RKO (cell line): Measurements from ENCODE around the gene CCDC187.

ENCODE experiments used
- DNase-seq: peaks from one replicate; pipeline ENCODE4 v3.0.0-alpha.2; 2016; ENCODE audit warnings: low spot score

The CCDC187 gene

DNA sequence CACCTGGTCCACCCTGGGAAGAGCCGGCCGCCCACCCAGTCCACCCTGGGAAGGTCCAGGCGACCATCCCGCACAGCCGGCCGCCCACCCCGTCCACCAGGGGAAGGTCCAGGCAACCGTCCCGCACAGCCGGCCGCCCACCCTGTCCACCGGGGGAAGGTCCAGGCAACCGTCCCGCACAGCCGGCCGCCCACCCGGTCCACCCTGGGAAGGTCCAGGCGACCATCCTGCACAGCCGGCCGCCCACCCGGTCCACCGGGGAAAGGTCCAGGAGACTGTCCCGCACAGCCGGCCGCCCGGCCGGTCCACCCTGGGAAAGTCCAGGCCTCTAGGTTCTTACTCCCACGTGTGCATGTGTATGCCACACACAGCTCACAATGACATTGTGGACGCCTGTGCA, 51.6 kb downstream of the CCDC187 start:
- DNase-seq, result no peak

DNA sequence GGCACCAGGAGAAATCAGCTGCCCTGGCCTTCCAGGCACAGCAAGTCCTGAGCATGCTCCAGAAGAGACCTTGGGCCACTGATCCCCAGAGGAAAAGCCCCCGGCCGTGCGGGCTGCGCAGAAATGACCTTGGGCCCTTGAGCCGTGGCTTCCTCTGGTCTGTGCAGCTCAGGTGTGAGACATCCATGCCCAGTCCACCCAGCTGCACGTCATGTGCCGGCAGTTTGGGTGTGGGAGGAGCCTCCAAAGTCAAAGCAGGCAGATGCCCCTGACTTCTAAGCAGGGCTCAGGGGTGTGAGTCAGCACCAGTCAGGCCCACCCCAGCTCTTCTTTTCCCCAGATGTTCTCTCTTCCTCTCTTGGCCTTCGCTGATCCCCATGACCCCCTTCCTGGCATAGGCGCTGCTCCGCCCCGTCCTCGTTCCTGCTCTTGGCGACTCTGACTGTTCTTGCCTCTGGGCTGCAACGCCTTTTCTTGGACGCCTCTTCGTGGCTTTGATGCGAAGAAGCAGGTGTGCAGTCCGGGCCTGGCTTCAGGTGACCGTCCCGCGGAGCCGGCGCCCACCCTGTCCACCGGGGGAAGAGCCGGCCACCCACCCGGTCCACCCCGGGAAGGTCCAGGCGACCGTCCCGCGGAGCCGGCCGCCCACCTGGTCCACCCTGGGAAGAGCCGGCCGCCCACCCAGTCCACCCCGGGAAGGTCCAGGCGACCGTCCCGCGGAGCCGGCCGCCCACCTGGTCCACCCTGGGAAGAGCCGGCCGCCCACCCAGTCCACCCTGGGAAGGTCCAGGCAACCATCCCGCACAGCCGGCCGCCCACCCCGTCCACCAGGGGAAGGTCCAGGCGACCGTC, 52.4 kb downstream of the CCDC187 start:
- DNase-seq, result no peak

DNA sequence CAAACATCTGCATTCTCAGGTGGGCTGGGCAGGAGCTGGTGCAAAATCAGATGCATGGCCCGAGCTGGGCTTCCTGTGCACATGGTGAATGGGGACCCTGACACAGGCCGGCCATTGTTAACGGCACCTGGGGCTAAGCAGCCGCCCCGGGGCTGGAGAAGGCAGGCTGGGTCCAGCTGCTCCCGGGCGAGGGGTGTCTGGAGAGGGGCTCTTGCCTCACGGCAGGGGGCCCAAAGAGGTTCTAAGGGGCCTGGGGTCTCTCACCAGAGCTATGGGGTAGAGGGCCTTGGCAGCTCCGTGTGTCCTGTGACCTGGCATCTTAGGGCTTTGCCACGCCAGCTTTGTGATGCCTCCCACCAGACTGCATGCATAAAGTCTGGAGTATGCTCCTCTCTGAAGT, 53.2 kb downstream of the CCDC187 start:
- no peak for DNase-seq

- DNase-seq, result no peak
These were observed 53.9 kb downstream of the CCDC187 start for GRCh38 chr9:136249877-136250559.

GRCh38 chr9:136248951-136249876, 54.7 kb downstream of the CCDC187 start:
- no peak for DNase-seq

DNA sequence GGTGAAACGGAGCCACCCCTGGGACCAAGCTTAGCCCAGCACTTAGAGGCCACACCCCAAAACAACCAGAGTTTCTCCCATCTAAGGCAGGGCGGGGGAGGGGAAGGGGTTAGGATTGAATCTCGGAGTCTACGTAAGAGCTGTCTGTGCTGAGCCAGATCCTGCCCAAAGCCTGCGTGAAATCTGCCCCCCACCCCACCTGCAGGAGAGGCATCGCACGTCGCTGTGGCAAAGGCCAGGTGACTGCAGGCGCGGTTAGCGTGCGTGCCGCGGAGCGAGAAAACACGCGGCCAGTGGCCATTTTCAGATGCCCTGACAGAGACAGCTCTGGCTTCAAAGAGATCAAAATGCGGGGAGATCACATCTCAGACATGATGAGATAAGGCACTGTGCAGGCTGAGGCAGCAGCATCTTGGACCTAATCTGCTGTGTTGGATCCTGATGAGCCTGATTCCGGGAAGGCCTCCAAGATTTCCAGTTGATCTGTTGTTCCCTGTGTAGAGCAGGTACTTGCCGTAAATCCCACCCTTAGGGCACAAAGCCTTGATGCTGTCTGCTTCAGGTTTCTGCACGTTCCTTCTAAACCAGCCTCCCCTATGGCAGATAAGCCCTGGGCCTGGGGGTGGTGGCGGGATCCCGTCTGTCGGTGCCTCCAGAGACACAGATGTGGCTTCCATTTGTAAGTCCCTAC, 55.8 kb downstream of the CCDC187 start:
- no peak for DNase-seq

DNA sequence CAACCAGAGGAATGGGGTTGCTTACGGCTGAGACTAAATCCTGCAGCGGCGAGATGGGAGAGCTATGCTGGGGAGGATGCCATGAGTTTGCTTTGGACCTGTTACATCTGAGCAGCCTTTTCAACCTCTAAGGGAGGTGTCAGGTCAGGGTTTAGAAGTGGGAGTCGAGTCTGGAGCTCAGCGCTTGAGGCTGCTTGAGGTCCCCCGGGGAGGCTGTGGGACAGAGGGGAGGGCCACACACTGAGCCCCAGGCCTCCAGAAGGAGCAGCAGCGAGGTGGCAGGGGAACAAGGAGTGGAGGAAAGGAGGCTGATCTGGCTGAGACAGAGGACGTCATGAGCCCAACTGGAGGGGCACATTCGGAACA, 56.4 kb downstream of the CCDC187 start:
- DNase-seq, result no peak

GRCh38 chr9:136246849-136247550, 56.9 kb downstream of the CCDC187 start:
- DNase-seq, result no peak

DNA sequence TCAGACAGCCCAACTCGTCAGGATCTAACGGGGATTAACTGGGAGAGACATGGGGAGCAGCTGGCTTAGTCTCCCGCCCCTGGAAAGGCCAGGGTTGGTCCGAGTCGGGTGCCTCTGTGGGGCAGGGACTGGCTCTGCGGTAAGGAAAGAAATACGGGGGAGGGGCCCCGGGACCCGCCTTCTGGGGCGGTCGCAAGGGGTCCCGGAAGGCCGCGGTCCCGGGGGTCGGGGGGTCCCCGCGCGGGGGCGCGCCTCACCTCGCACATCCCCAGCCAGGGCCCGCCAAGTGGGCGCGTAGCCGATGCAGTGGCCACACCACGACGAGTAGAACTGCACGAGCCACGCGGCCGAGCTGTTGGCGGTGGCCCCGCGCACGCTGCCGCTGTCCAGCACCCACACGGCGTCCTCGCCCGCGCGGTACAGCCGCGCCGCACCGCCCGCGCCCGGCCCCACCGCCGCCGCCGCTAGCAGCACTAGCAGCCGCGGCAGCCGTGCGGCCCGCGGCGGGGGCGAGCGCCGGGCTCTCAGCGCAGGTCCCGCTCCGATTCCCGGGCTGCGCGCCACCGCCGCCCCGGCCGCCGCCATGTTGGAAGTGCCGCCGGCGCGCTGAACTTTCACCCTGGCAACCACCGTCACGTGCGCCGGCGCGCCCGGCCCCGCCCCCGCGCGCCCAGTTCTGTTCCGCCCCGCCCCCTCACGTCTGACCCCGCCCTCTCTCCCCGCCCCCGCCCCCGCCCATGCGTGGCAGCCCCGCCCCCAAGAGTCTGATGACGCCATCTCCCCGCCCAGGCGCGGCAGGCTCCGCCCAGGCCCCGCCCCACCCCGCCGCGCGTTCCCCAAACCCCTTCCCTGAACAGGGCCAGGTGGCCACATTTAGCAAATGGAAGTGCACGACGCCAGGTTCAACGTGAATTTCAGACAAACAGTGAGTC, 58.4 kb downstream of the CCDC187 start, which contains the start of gene QSOX2:
QSOX2 (minus strand) TSS at position 594 of the 932 bp plus-strand sequence; CDS start at position 585, 9 bp downstream.
- peak; percentile 90 for DNase-seq

- DNase-seq, result peak; percentile 32
These were observed 59.0 kb downstream of the CCDC187 start for GRCh38 chr9:136244969-136245218.

- DNase-seq, result peak; percentile 66
These were observed 59.5 kb downstream of the CCDC187 start for GRCh38 chr9:136244122-136244968.

DNA sequence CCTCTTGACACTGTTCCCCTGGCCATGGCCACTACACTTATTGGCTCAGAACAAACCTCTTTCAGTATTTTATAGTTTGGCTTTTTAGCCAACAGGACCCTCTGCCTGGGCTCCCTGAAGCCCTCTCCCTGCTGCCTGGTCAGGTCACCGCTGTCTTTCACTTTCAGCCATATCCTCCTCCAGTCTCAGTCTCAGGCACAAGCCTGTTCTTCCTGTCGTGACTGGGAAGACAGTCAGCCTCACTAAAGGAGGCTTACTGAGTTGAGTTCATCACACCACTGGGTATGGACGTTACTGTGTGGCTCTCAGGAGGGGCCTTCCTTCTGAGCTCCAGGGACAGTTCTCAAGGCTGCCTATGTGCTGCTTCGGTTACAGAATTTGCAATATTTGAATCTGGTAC, 60.3 kb downstream of the CCDC187 start:
- DNase-seq, result peak; percentile 70

- DNase-seq, result peak; percentile 64
These were observed 60.9 kb downstream of the CCDC187 start for GRCh38 chr9:136242918-136243525.

GRCh38 chr9:136242248-136242647, 61.6 kb downstream of the CCDC187 start:
- no peak for DNase-seq

DNA sequence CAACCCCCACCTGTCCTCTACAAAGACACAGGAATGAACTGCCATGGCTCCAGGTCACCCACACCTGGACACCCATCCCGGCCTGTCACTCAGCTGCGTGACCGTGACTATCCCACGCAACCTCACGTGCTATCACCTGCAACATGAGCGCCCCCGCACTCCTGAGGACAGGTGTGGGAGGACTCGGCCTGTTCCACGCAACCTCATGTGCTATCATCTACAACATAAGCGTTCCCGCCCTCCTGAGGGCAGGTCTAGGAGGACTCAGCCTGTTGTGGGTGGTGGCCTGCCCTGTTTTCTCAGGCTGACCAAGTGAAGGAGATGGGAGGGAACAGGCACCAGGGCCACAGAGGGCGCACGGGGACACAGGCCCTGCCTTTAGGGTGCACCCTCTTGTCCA, 62.4 kb downstream of the CCDC187 start:
- no peak for DNase-seq

- no peak for DNase-seq
These were observed 63.0 kb downstream of the CCDC187 start for GRCh38 chr9:136240941-136241340.

- no peak for DNase-seq
These were observed 63.9 kb downstream of the CCDC187 start for GRCh38 chr9:136239983-136240330.

DNA sequence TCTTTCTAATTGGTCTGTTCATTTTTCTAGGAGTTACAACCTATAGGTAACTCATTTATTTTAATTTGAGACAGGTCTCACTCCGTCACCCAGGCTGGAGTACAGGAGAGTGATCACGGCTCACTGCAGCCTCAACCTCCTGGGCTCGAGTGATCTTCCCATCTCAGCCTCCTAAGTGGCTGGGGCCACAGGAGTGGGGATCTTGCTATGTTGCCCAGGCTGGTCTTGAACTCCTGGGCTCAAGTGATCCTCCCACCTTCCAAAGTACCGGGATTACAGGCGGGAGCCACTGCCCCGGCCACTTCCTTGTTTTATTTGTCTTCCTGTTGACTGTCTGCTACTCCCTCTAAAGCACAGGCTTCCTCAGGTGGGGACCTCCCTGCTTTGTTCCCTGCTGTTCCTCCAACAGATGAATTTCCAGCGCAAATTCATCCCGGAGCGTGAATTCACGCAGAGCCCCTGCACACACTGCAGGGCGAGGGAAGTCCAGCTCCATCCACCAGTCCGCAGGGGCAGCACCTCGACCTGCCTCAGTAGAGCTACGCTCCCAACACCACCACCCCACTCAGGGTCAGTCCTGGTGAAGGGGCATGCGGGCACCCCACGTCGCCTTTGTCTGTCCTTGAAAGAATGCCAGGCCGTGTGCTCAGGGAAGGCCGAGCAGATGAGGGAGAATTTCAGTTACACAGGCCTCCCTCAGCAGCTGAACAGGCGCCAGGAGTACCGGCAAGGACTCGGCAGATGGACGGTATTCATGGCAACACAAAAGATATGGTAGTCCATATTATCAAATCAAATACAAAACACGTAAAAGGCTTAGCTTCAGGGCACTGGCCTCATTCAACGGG, 64.5 kb downstream of the CCDC187 start:
- no peak for DNase-seq
